Astrocyte (in vitro differentiated cells and primary cell): ENCODE measurements around the gene DOP1A.

Experiments
- CTCF ChIP-seq: IDR thresholded peaks from 2 replicates; pipeline ENCODE4 v1.5.1; 2011; ENCODE audit warnings: low read depth, mild to moderate bottlenecking, inconsistent platforms, low read length, moderate library complexity; ENCODE audit not compliant: insufficient read depth
- EZH2 ChIP-seq: IDR thresholded peaks from 2 replicates; pipeline ENCODE4 v1.6.1; 2012; ENCODE audit warnings: mild to moderate bottlenecking, low read length, inconsistent platforms; ENCODE audit not compliant: insufficient read depth

- TF ChIP-seq CTCF (no peak), EZH2 (no peak)
These were observed 6.3 kb upstream of the DOP1A start for GRCh38 chr6:83061190-83061589.
